GM19468 (cell line): Measurements from ENCODE around the gene BEGAIN.

Experiments
- ATAC-seq: cut with Tn5 transposase; IDR thresholded peaks from one replicate; pipeline ENCODE4 v1.9.1; 2021; ENCODE audit warnings: mild to moderate bottlenecking, moderate library complexity, moderate number of reproducible peaks; ENCODE audit not compliant: unreplicated experiment; ENCODE audit errors: extremely low read depth

BEGAIN gene

GRCh38 chr14:100584056-100585031 is 2.9 kb downstream of the BEGAIN start:
- ATAC-seq = no peak

DNA sequence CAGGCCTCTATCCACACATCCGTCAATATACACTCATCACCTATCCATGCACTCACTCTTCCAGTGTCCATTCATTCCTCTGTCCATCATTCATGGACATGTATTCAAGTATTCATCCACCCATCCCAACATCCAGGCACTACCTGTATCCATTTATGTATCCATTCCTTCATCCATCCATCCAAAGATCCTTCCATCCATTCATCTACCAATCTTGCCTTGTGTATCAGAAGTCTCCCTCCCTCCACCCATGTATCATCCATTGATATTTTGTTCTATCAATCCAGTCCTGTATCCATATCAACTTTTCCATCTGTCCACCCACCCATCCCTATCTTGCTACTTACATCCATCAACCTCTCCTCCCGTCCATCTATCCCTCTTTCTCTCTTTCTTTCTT is 4.0 kb downstream of the BEGAIN start:
- ATAC-seq = no peak

DNA sequence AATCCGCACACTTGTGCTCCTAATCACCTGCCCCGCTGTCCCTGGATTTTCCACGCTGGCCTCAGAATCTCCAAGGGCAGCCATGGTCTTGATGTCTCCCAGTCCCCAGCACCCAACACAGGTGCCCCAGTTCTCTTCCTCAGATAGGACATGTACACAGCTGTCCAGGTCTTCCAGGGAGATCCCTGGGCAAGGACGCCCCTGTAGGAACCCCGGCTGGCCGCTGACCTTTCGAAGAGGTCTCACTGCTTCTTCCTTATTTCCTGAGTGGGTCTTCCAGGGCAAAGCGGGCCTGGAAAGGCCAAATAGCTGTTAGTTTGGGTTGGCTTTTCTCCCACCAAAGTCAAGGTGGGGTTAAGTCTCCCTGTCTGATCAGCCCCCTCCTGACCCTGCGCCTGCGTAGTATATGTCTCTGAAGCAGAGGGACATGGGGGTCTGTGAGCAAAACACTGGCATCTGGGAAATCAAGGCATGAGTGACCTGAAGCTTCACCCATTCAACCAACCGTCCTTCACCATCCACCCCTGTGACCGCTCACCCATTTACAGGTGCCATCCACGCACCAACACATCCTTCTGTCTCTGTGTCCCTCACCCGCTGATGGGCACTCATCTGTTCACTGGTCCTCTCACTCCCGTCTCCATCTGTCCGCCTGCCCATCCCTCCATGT is 4.6 kb downstream of the BEGAIN start:
- ATAC-seq = no peak

GRCh38 chr14:100581228-100582145 is 5.7 kb downstream of the BEGAIN start:
- ATAC-seq = no peak

- ATAC-seq = no peak
These were observed 6.6 kb downstream of the BEGAIN start for GRCh38 chr14:100580316-100581227.

GRCh38 chr14:100578552-100578951 is 8.7 kb downstream of the BEGAIN start:
- no peak for ATAC-seq

- no peak for ATAC-seq
These were observed 9.2 kb downstream of the BEGAIN start for GRCh38 chr14:100577986-100578431.

- ATAC-seq = no peak
These were observed 9.8 kb downstream of the BEGAIN start for GRCh38 chr14:100577321-100577985.

DNA sequence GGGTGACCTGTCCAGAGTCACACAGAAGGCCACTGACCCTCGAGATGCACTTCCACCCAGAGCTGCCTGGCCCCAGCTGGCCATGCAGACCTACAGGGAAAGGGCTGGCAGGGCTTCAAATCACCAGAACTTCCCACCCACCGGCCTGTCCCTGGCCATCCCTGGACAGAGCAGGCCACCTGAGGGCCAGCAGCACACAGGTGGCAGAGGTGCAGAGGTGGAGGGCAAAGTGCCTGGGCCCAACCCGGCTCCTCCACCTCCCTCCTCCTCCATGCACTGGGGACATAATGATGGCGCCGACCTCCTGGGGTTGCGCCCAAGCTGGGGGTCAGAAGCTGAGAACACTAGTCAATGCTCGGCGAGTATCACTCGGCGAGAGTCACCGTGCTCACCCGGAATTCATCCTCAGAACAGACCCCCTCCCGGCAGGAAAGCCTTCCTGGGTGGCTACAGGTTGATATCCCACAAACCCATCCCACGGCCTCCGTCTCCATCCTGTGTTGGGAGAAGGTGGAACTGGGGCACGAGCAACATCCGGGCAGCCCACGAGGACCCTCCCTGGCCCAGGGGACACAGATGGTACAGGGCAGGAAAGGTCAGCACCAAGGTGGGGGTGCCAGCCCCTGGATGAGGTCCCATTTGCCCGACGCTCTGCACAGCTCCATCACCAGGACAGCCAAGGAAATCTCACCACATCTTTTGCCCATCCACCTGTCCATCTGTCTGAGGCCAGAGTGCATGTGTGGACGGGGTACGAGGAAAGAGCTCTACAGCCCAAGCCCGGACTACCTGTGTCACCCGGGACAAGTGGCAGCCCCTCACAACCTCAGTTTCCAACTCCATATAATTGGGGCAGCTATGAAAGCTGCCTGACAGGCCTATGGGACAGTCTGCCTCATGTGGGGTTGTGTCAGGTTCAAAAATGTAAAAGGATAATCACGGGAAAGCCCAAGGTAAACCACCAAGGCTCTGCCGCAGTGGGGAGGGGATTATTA is 10.8 kb downstream of the BEGAIN start:
- ATAC-seq = no peak

GRCh38 chr14:100575266-100575995 is 11.8 kb downstream of the BEGAIN start:
- no peak for ATAC-seq

- ATAC-seq = no peak
These were observed 12.6 kb downstream of the BEGAIN start for GRCh38 chr14:100574642-100575031.

DNA sequence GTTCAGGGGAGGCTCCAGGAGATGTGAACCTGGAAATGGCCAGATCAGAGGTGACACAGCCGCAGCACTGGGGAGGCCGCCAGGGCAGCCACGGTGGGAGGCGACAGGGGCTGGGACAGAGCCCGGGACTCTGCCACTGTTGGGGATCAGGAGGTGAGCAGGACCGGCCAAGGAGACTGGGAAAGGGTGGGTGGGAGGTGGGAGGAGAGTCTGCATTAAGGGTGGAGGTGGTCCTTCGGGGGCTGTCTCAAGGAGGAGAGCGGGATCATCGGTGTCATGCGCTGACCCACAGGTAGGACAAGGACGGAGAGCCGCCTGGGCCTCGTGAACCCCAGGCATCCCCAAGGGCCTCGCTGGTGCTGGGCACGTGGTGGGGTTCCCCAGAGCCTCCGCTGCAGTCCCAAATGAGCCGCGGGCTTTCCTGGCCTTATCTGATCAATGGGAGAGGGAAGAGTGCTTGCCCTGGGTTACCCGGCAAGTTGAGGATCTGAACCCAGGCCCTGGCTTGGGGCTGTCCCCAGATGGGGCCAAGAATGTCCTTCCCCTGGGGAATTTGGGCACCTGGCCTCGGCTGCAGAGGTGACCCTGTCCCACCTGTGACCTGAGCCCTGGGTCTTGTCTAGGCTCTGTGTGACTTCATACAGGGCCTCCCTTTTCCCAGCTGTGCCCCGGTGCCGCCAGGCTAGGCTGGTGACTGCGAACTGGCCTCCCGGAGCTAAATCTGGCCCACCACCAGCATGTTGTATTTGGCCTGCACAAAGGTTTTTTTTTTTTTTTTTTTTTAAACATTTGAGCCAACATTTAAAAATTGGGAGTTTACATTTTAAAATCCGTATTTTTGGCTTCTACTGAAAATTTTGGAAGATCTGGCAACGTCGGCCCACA is 13.2 kb downstream of the BEGAIN start:
- no peak for ATAC-seq

DNA sequence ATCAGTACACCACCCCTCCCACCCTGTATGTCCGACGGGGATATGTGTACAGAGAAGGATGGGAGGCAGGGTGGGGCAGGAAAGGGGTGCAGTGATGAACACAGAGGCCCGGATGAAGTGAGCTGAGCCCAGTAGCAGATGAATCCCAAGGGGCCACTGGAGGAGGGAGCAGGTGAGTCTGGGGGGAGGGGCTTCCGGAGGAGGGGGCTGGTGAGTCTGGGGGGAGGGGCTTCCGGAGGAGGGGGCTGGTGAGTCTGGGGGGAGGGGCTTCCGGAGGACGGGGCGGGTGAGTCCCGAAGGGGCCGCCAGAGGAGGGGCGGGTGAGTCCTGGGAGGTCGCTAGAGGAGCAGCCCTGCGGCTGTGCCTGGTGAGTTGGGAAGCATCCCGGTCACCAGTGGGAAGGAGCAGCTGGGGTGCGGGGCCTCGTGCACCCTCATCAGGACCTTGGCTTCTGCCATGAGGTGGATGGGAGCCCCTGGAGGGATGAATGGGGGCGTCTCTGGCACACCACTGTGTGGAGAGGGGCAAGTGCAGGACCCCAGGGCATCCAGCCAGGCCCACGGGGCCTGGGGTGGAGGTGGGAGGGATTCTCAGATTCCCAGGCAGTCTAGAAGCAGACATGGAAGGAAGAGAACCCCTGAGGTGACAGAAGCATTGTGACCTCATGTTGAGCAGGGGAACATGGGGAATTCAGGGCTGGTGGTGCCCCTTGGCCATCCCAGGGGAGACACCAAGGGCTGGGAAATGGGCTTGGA is 14.0 kb downstream of the BEGAIN start:
- no peak for ATAC-seq

DNA sequence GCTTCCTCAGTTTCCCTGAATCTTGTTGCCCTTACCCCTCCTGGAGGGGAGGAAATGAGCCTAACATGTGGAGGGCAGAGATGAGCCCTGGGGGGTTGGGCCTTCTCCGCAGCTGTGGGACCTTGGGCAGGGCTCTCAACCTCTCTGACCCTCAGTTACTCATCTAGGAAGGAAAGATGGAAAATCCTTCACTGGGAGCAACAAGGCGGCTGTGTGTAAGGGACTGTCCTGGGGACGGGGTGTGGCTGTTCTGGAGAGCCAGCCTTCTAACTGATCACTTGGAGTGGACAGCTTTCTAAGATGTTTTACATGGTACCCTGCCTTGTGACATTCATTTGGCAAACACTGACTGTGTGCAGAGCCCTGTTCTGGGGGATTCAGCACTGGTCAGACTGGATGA is 14.7 kb downstream of the BEGAIN start:
- no peak for ATAC-seq

DNA sequence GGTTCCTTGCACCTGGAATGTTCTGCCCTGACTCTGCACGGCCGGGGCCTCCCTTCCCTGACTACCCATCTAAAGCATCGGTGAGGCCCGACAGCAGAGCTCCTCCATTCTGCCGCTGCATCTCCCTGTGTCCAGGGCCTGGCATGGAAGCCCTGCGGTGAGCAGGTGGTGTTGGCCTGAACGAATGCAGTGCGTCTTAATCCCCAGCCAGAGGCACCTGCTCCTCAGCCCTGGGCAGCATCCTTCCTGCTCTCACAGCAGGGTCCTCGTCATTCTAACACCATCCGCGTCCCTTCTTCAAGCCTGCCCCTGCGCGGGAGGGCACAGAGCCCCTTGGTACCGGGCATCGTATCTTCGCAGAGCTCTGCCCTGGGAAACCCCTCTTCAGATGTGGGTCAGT is 15.4 kb downstream of the BEGAIN start:
- no peak for ATAC-seq
